ENCODE results near the gene SOAT1. TPM values are rescaled to one million over a fixed set of nuclear protein-coding genes. Genes with fewer than 3 reads are reported as not detected.

Gene SOAT1
- total and polyA plus RNA-seq, 8 donors, result 2.9 to 179 (median 6.6) TPM

GRCh38 chr1:179311149-179311700 is 17.6 kb downstream of the SOAT1 start:
- TF ChIP-seq EP300 (IDR thresholded peaks at IDR 0.05) (no peak), POLR2AphosphoS5 (IDR thresholded peaks at IDR 0.05) (no peak), POLR2A (IDR thresholded peaks at IDR 0.05) (no peak)
- TF ChIP-seq, protein P1, sequence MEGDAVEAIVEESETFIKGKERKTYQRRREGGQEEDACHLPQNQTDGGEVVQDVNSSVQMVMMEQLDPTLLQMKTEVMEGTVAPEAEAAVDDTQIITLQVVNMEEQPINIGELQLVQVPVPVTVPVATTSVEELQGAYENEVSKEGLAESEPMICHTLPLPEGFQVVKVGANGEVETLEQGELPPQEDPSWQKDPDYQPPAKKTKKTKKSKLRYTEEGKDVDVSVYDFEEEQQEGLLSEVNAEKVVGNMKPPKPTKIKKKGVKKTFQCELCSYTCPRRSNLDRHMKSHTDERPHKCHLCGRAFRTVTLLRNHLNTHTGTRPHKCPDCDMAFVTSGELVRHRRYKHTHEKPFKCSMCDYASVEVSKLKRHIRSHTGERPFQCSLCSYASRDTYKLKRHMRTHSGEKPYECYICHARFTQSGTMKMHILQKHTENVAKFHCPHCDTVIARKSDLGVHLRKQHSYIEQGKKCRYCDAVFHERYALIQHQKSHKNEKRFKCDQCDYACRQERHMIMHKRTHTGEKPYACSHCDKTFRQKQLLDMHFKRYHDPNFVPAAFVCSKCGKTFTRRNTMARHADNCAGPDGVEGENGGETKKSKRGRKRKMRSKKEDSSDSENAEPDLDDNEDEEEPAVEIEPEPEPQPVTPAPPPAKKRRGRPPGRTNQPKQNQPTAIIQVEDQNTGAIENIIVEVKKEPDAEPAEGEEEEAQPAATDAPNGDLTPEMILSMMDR (IDR thresholded peaks at IDR 0.05), result no peak
- 92 to 96% (median 94%) methylated on average over 5 of the region's 5 CpGs for WGBS, 5 donors
- Histone ChIP-seq H3K4me1 (peaks cover 0 to 11% (median 5%) of the 10 kb centered on the region in 4 donors), H3K4me3 (no peak overlapping the region), H3K27me3 (no peaks in the 10 kb centered on the region), H3K9me3 (no peaks in the 10 kb centered on the region), H3K27ac (peak overlapping the region in 1 of 5 donors; percentile 34), H3K36me3 (peaks cover 0 to 33% (median 26%) of the 10 kb centered on the region in 4 donors)
- intact Hi-C loops (cut with DNase I; ENCODE audit: low total_unique reads), result no loop called here
- no peak for DNase-seq

DNA sequence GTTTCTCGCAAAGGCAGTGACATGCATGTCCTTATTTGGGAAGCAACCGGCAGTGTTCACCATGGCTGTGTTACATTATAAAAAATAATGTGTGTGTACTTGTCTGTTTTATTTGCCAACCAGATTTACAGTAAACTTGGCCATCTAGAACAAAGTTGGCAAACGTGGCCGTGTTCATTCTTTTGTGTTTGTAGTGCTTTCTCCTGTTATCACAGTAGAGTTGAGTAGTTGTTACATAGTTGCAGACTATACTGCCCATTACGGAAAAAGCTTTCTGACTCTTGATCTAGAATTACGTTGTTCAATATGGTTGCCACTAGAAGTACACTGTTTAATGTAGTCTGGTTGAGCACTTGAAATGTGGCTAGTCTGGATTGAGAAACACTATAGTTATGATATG is 19.4 kb downstream of the SOAT1 start:
- no peak overlapping the region for H3K4me3 ChIP-seq
- peaks cover 0 to 11% (median 5%) of the 10 kb centered on the region in 4 donors for H3K4me1 ChIP-seq
- 33 to 77% (median 50%) methylated on average over 6 of the region's 6 CpGs for WGBS, 5 donors
- no peaks in the 10 kb centered on the region for H3K9me3 ChIP-seq
- no peaks in the 10 kb centered on the region for H3K27me3 ChIP-seq
- intact Hi-C loops (cut with DNase I; ENCODE audit: low total_unique reads), result no loop called here
- DNase-seq, result peak in 1 of 2 donors; percentile 48
- TF ChIP-seq POLR2A (IDR thresholded peaks at IDR 0.05) (no peak), POLR2AphosphoS5 (IDR thresholded peaks at IDR 0.05) (no peak), EP300 (IDR thresholded peaks at IDR 0.05) (no peak)
- TF ChIP-seq, protein P1 (IDR thresholded peaks at IDR 0.05), result no peak
- H3K36me3 ChIP-seq, result peaks cover 0 to 28% (median 16%) of the 10 kb centered on the region in 4 donors
- H3K27ac ChIP-seq, result peak overlapping the region in 2 of 5 donors; percentile 8 to 16

DNA sequence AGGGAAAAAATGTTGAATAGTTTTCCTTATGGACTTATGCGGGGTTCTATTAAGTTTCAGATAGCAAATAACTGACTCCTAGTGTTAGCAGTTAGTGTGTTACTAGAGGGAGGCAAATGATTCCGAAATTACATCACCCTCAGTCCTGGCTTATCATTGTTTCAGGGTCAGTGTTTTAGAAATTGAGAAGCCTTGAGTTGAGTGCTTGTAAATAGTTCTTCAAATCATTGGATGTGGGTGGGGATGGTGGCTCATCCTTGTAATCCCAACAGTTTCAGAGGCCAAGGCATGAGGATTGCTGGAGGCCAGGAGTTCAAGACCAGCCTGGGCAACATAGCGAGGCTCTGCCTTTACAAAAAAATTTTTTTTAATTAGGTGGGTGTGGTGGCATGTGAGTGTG is 21.3 kb downstream of the SOAT1 start:
- H3K27me3 ChIP-seq, result no peaks in the 10 kb centered on the region
- peaks cover 0 to 7% (median 5%) of the 10 kb centered on the region in 4 donors for H3K4me1 ChIP-seq
- H3K9me3 ChIP-seq, result no peaks in the 10 kb centered on the region
- no peak overlapping the region for H3K27ac ChIP-seq
- DNase-seq, result no peak
- peaks cover 0 to 27% (median 14%) of the 10 kb centered on the region in 4 donors for H3K36me3 ChIP-seq
- intact Hi-C loops (cut with DNase I; ENCODE audit: low total_unique reads), result no loop called here
- H3K4me3 ChIP-seq, result no peak overlapping the region
- TF ChIP-seq EP300 (IDR thresholded peaks at IDR 0.05), result no peak
- TF ChIP-seq POLR2A (IDR thresholded peaks at IDR 0.05), result no peak
- WGBS, 5 donors, result 88 to 97% (median 96%) methylated on average over 3 of the region's 3 CpGs

GRCh38 chr1:179318491-179318890 is 24.9 kb downstream of the SOAT1 start:
- no peak for TF ChIP-seq POLR2AphosphoS5 (IDR thresholded peaks at IDR 0.05)
- peaks cover 0 to 8% (median 4%) of the 10 kb centered on the region in 4 donors for H3K4me1 ChIP-seq
- H3K4me3 ChIP-seq, result no peak overlapping the region
- peaks cover 0 to 36% (median 18%) of the 10 kb centered on the region in 4 donors for H3K36me3 ChIP-seq
- no peaks in the 10 kb centered on the region for H3K27me3 ChIP-seq
- H3K9me3 ChIP-seq, result no peaks in the 10 kb centered on the region
- 85 to 88% (median 85%) methylated on average over 5 of the region's 5 CpGs for WGBS, 5 donors
- intact Hi-C loops (cut with DNase I; ENCODE audit: low total_unique reads), result no loop called here
- DNase-seq, result no peak
- H3K27ac ChIP-seq, result no peak overlapping the region

- Histone ChIP-seq H3K4me1 (peaks cover 0 to 8% (median 4%) of the 10 kb centered on the region in 4 donors), H3K4me3 (no peak overlapping the region), H3K9me3 (no peaks in the 10 kb centered on the region), H3K27me3 (no peaks in the 10 kb centered on the region), H3K36me3 (peaks cover 0 to 44% (median 33%) of the 10 kb centered on the region in 4 donors), H3K27ac (no peak overlapping the region)
- intact Hi-C loops (cut with DNase I; ENCODE audit: low total_unique reads), result no loop called here
- WGBS, 5 donors, result 97 to 99% (median 98%) methylated on average over 5 of the region's 5 CpGs
- DNase-seq, result no peak
- TF ChIP-seq POLR2AphosphoS5 (IDR thresholded peaks at IDR 0.05) (no peak), POLR2A (IDR thresholded peaks at IDR 0.05) (no peak)
- TF ChIP-seq, protein P1 (IDR thresholded peaks at IDR 0.05), result no peak
Measured at GRCh38 chr1:179321533-179322216, 28.1 kb downstream of the SOAT1 start.

Data from stomach (tissue), 9 donors.